HL-60 (cell line): Measurements from ENCODE around the gene ARHGAP26.

Experiments
- DNase-seq, 2 experiments: peaks; one replicate each; pipeline ENCODE4 v3.0.0-alpha.2; 2010 to 2020; ENCODE audit warnings: low read depth in 1 of 2, low spot score in 1 of 2
- H3K27ac ChIP-seq: fragments of 250-450 bp; sonication (Bioruptor Pico); replicated peaks from 2 replicates; pipeline ENCODE4 v1.5.1; 2020; ENCODE audit warnings: mild to moderate bottlenecking, moderate library complexity
- H3K27me3 ChIP-seq: fragments of 250-450 bp; sonication (Bioruptor Pico); 2 replicates; pipeline ENCODE4 v1.5.1; 2021; ENCODE audit warnings: mild to moderate bottlenecking, moderate library complexity; ENCODE audit not compliant: insufficient read depth, poor library complexity, severe bottlenecking
- H3K4me3 ChIP-seq: replicated peaks from 2 replicates; pipeline ENCODE4 v1.5.1; 2011; ENCODE audit warnings: mild to moderate bottlenecking, control low read depth, low read length; ENCODE audit not compliant: insufficient read depth
- CTCF ChIP-seq: IDR thresholded peaks from one replicate; pipeline ENCODE4 v1.5.1; 2011; ENCODE audit warnings: low read length, control low read depth, inconsistent platforms; ENCODE audit not compliant: insufficient read depth
- GABPA ChIP-seq: IDR thresholded peaks from 2 replicates; pipeline ENCODE4 v1.6.1; 2012; ENCODE audit warnings: low read depth
- POLR2AphosphoS5 ChIP-seq: IDR thresholded peaks from 2 replicates; pipeline ENCODE4 v1.6.1; 2012; ENCODE audit warnings: low read depth
- REST ChIP-seq: IDR thresholded peaks from 2 replicates; pipeline ENCODE4 v1.6.1; 2012; ENCODE audit warnings: low read depth; ENCODE audit not compliant: insufficient replicate concordance
- SPI1 ChIP-seq: IDR thresholded peaks from 2 replicates; pipeline ENCODE4 v1.6.1; 2012; ENCODE audit warnings: low read depth, mild to moderate bottlenecking, borderline replicate concordance

Gene ARHGAP26

GRCh38 chr5:142817949-142818431, 47.8 kb downstream of the ARHGAP26 start:
- Histone ChIP-seq H3K4me3 (no peak overlapping the region), H3K27me3 (no peaks in the 10 kb centered on the region), H3K27ac (no peak overlapping the region)
- DNase-seq = no peak
- TF ChIP-seq SPI1 (no peak), GABPA (no peak), CTCF (no peak), POLR2AphosphoS5 (no peak)

GRCh38 chr5:142819292-142819691, 49.1 kb downstream of the ARHGAP26 start:
- Histone ChIP-seq H3K4me3 (no peak overlapping the region), H3K27me3 (no peaks in the 10 kb centered on the region), H3K27ac (no peak overlapping the region)
- DNase-seq = no peak
- TF ChIP-seq SPI1 (no peak), GABPA (no peak), REST (no peak), POLR2AphosphoS5 (no peak), CTCF (no peak)

GRCh38 chr5:142819825-142820224, 49.6 kb downstream of the ARHGAP26 start:
- TF ChIP-seq SPI1 = no peak
- TF ChIP-seq CTCF = no peak
- TF ChIP-seq POLR2AphosphoS5 = no peak
- TF ChIP-seq REST = no peak
- TF ChIP-seq GABPA = no peak
- H3K4me3 ChIP-seq = no peak overlapping the region
- no peaks in the 10 kb centered on the region for H3K27me3 ChIP-seq
- DNase-seq = no peak
- no peak overlapping the region for H3K27ac ChIP-seq

GRCh38 chr5:142820447-142820846, 50.3 kb downstream of the ARHGAP26 start:
- TF ChIP-seq GABPA = no peak
- no peak for TF ChIP-seq SPI1
- no peak for TF ChIP-seq POLR2AphosphoS5
- no peak for TF ChIP-seq CTCF
- no peak for DNase-seq
- Histone ChIP-seq H3K27me3 (no peaks in the 10 kb centered on the region), H3K27ac (no peak overlapping the region), H3K4me3 (no peak overlapping the region)
